GM10266 (cell line): ENCODE results near the gene FEZ2.

Source experiments
- DNase-seq: peaks from one replicate; pipeline ENCODE4 v3.0.0; 2012; ENCODE audit errors: extremely low spot score
- TF ChIP-seq, protein P1 (sequence below): IDR thresholded peaks from 2 replicates; pipeline ENCODE4 v1.5.1; 2012; ENCODE audit warnings: mild to moderate bottlenecking, low read depth; ENCODE audit not compliant: control insufficient read depth, insufficient read depth; ENCODE audit errors: missing control alignments

Gene FEZ2

DNA sequence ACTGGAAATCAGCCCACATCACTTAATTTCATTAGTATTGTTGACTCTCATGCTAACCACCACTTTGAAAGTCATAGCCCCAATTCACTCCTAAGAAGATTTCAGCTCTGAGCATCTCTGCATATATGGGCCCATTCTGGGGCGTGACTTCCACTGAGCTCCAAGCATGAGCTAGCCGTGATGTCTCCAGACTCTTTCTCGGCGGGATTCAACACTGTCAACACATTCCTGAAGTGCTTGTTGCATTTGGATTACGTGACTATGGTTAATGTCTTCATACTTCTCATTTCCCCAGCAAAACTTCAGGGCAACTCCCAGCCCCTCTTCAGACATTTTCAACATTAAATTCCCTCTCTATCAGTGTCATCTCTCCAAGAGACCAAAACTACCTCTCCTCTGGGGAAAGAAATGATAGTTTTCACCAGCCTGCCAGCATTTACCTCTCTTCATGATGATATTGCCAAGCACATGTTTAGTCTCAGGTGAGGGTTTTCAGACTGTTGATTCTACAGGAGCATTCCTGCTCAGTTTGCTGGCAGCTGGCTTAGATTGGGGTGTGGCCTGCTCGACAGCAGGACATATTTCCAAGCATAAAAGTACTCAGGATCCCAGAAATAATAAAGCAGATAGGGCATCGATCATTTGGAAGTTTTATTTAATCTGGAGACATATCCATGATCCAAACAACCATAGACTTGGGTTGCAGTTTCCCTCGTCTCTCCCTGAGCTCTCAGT lies 81.7 kb downstream of the FEZ2 start:
- TF ChIP-seq, protein P1, sequence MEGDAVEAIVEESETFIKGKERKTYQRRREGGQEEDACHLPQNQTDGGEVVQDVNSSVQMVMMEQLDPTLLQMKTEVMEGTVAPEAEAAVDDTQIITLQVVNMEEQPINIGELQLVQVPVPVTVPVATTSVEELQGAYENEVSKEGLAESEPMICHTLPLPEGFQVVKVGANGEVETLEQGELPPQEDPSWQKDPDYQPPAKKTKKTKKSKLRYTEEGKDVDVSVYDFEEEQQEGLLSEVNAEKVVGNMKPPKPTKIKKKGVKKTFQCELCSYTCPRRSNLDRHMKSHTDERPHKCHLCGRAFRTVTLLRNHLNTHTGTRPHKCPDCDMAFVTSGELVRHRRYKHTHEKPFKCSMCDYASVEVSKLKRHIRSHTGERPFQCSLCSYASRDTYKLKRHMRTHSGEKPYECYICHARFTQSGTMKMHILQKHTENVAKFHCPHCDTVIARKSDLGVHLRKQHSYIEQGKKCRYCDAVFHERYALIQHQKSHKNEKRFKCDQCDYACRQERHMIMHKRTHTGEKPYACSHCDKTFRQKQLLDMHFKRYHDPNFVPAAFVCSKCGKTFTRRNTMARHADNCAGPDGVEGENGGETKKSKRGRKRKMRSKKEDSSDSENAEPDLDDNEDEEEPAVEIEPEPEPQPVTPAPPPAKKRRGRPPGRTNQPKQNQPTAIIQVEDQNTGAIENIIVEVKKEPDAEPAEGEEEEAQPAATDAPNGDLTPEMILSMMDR, result no peak
- DNase-seq, result no peak

DNA sequence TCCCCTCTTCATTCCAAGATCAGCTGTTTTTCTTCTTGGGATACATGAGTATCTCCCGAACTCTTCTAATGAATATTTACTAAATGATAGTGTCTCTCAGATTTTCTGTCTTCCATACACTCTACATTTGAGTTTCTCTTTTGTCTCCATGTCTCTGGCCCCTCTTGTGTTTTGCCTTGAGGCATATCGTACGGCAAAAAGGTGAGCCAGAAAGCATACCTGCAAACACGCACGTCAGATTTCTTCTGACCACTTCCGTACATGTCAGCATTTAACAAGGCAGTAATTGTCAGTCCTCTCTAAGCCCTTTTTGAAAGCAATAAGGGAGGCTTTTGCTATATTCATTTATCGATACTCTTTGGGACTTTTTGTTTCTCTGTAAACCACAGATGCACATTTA lies 82.4 kb downstream of the FEZ2 start:
- TF ChIP-seq, protein P1, result no peak
- DNase-seq, result no peak

DNA sequence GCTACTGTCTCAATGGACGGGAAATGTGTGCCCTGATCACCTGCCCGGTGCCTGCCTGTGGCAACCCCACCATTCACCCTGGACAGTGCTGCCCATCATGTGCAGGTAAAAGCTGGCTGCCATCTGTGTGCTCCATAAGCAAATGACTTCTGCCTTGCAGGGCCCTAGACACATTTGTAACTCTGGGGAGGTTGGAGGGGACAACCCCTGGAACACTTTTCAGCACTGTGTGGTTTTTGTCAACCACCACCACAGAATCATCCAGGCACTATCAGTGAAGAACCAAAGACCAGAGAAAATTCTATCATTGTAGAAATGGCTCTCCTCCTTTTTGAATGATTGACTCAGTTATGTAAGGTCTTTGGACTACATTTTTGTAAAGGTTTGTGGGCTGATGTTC lies 84.3 kb downstream of the FEZ2 start:
- no peak for DNase-seq
- TF ChIP-seq, protein P1, result no peak

DNA sequence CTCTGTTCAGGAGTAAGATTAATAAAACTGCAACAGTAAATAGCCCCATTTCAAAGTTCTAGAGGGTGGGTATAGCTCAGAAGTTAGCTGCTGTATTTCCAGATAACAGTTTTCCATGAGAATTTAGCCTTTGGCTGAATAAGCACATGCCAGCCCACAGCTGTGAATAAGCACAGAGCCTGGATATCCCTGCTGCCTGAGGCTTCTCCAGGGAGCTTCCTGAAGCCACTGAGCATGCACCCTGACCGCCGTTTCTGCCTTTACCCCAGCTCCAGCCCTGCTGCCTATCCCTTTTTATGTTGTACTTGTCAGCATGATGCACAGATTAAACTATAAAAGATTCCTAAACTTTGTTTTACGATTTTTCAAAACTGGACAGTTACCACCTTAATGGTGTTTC lies 85.3 kb downstream of the FEZ2 start:
- TF ChIP-seq, protein P1, result no peak
- no peak for DNase-seq

DNA sequence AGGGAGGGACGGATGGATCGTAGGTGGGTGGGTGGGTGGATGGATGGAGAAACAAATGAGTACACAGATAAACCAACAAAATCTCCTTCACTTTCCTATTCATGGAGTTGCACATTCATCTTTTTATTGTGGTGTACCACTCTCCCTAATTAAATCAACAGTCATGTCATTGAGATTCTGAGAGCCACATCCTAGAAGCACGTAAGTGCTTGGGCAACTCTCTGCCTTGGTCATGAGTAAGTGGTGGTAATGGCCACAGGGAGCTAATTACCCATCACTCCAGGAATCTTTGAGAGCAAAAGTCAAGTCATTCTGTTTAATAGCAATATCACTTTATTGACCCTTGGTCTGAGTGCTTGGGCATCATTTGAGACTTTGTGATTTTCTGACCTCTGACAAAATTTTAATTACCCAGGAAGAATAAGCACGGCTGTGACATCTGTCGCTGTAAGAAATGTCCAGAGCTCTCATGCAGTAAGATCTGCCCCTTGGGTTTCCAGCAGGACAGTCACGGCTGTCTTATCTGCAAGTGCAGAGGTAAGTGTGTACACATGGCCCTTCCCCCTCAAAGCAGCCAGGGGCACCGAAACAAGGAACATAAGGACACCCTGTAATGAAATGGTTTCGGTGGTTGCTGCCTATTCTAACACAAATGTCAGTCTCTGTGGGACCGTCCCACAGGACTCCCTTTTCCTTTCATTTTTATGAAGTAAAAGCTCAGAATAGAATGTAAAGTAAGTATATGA lies 85.9 kb downstream of the FEZ2 start:
- DNase-seq, result no peak
- TF ChIP-seq, protein P1, result no peak

DNA sequence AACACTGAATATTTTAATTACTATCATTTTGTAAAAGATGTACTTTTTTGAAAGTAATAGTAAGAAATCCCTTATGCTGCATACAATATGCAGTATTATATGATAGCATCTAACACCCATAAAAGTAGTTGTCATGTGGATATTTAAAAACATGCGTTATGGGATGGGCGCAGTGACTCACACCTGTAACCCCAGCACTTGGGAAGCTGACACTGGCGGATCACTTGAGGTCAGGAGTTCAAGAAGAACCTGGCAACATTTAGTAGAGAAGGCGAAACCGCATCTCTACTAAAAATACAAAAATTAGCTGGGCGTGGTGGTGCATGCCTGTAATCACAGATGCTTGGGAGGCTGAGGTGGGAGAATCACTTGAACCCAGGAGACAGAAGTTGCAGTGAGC lies 88.9 kb downstream of the FEZ2 start:
- TF ChIP-seq, protein P1, result no peak
- no peak for DNase-seq

DNA sequence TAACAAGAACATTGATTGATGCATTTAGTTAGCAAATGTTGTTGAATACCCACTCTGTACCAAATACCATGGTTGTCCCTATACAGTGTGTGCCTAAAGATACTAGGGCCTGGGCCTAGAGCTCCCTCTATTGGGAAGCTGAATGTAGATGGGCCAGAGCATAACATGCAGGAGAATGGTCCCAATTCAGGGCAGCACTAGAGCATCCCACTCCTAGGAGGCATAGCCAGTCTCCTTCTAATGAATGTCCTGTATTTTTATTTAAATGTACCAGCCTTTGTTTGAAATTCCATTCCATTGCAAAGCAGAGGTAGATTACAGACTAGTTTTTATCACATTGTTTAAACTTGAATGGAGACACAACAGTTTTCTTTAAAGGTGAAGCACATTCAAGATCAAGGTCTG lies 90.6 kb downstream of the FEZ2 start:
- TF ChIP-seq, protein P1, result peak; percentile 85
- DNase-seq, result peak; percentile 49
